SK-N-SH treated with all-trans-retinoic acid at 6 μM for 48 hours (cell line): ENCODE results near the gene CALR3.

Experiments
- ATAC-seq: fragments of 200-7000 bp; cut with Tn5 transposase; 3 replicates; pipeline ENCODE4 v1.9.1; 2020; ENCODE audit warnings: mild to moderate bottlenecking, moderate library complexity
- ARNTL ChIP-seq: fragments of 450-650 bp; formaldehyde crosslinking; IDR thresholded peaks from 2 replicates; pipeline ENCODE4 v1.5.0; 2020; ENCODE audit warnings: low read depth, mild to moderate bottlenecking, moderate library complexity, borderline replicate concordance
- BACH2 ChIP-seq: fragments of 250-450 bp; sonication (Bioruptor Pico); IDR thresholded peaks from 2 replicates; pipeline ENCODE4 v1.9.0; 2021; ENCODE audit warnings: mild to moderate bottlenecking, borderline replicate concordance
- CREB5 ChIP-seq: fragments of 250-450 bp; sonication (Bioruptor Pico); IDR thresholded peaks from 2 replicates; pipeline ENCODE4 v1.5.1; 2020; ENCODE audit warnings: low read depth, mild to moderate bottlenecking, moderate library complexity
- CSDC2 ChIP-seq: fragments of 250-450 bp; sonication (Bioruptor Pico); IDR thresholded peaks from 2 replicates; pipeline ENCODE4 v1.5.0; 2020; ENCODE audit warnings: mild to moderate bottlenecking, moderate library complexity
- CSRNP3 ChIP-seq: fragments of 250-450 bp; sonication (Bioruptor Pico); IDR thresholded peaks from 2 replicates; pipeline ENCODE4 v1.5.1; 2021; ENCODE audit warnings: mild to moderate bottlenecking, moderate library complexity
- ESRRG ChIP-seq: fragments of 250-450 bp; sonication (Bioruptor Pico); IDR thresholded peaks from 2 replicates; pipeline ENCODE4 v1.6.1; 2021; ENCODE audit warnings: mild to moderate bottlenecking
- GLIS3 ChIP-seq: fragments of 250-450 bp; sonication (Bioruptor Pico); IDR thresholded peaks from 2 replicates; pipeline ENCODE4 v1.5.0; 2020; ENCODE audit warnings: mild to moderate bottlenecking, moderate library complexity
- ISL1 ChIP-seq: fragments of 250-450 bp; sonication (Bioruptor Pico); IDR thresholded peaks from 2 replicates; pipeline ENCODE4 v2.1.2; 2022; ENCODE audit warnings: mild to moderate bottlenecking, moderate library complexity
- OSR1 ChIP-seq: fragments of 250-450 bp; sonication (Bioruptor Pico); IDR thresholded peaks from 2 replicates; pipeline ENCODE4 v1.8.0; 2022; ENCODE audit warnings: moderate library complexity, mild to moderate bottlenecking, inconsistent platforms
- PATZ1 ChIP-seq: fragments of 250-450 bp; sonication (Bioruptor Pico); IDR thresholded peaks from 2 replicates; pipeline ENCODE4 v1.8.0; 2020; ENCODE audit warnings: mild to moderate bottlenecking, moderate library complexity, borderline replicate concordance
- POU6F1 ChIP-seq: fragments of 250-450 bp; sonication (Bioruptor Pico); IDR thresholded peaks from 2 replicates; pipeline ENCODE4 v1.8.0; 2021; ENCODE audit warnings: low read depth, mild to moderate bottlenecking, moderate library complexity, borderline replicate concordance
- PPARA ChIP-seq: fragments of 250-450 bp; sonication (Bioruptor Pico); IDR thresholded peaks from 2 replicates; pipeline ENCODE4 v1.5.0; 2020; ENCODE audit warnings: mild to moderate bottlenecking, borderline replicate concordance
- RARB ChIP-seq: fragments of 250-450 bp; sonication (Bioruptor Pico); IDR thresholded peaks from 2 replicates; pipeline ENCODE4 v1.8.0; 2021; ENCODE audit warnings: mild to moderate bottlenecking, moderate library complexity
- SNAI2 ChIP-seq: fragments of 250-450 bp; sonication (Bioruptor Pico); IDR thresholded peaks from 2 replicates; pipeline ENCODE4 v1.5.0; 2020; ENCODE audit warnings: mild to moderate bottlenecking, moderate library complexity
- TOX ChIP-seq: fragments of 250-450 bp; sonication (Bioruptor Pico); IDR thresholded peaks from 2 replicates; pipeline ENCODE4 v1.8.0; 2021; ENCODE audit warnings: mild to moderate bottlenecking, moderate library complexity, borderline replicate concordance
- ZC3H10 ChIP-seq: fragments of 250-450 bp; sonication (Bioruptor Pico); IDR thresholded peaks from 2 replicates; pipeline ENCODE4 v1.5.1; 2021; ENCODE audit warnings: mild to moderate bottlenecking, moderate library complexity
- ZFP3 ChIP-seq: fragments of 250-450 bp; sonication (Bioruptor Pico); IDR thresholded peaks from 2 replicates; pipeline ENCODE4 v1.5.0; 2020; ENCODE audit warnings: mild to moderate bottlenecking, moderate library complexity
- ZFP30 ChIP-seq: fragments of 450-650 bp; formaldehyde crosslinking; IDR thresholded peaks from 2 replicates; pipeline ENCODE4 v1.5.0; 2022; ENCODE audit warnings: mild to moderate bottlenecking, moderate library complexity
- ZNF565 ChIP-seq: fragments of 450-650 bp; formaldehyde crosslinking; conservative IDR thresholded peaks from 2 replicates; pipeline ENCODE4 v1.5.0; 2020; ENCODE audit warnings: low read depth, mild to moderate bottlenecking, moderate library complexity
- ZNF70 ChIP-seq: fragments of 450-650 bp; formaldehyde crosslinking; IDR thresholded peaks from 2 replicates; pipeline ENCODE4 v1.5.0; 2020; ENCODE audit warnings: mild to moderate bottlenecking, moderate library complexity
- ZNF8 ChIP-seq: fragments of 450-650 bp; formaldehyde crosslinking; IDR thresholded peaks from 2 replicates; pipeline ENCODE4 v1.5.0; 2020; ENCODE audit warnings: mild to moderate bottlenecking, moderate library complexity

The CALR3 gene

GRCh38 chr19:16541526-16542044 is 45.6 kb upstream of the CALR3 start (continued):
- TF ChIP-seq CREB5 (CRISPR knock-in tag): no peak
- no peak for TF ChIP-seq ZFP30
- TF ChIP-seq OSR1: no peak
- TF ChIP-seq BACH2 (CRISPR knock-in tag): no peak
- no peak for TF ChIP-seq ZNF565 (CRISPR knock-in tag)
- TF ChIP-seq ZNF8 (CRISPR knock-in tag): no peak

- no peak for ATAC-seq
- no peak for TF ChIP-seq RARB
- TF ChIP-seq CREB5 (CRISPR knock-in tag): no peak
- TF ChIP-seq ISL1 (CRISPR knock-in tag): no peak
- TF ChIP-seq SNAI2: no peak
- TF ChIP-seq POU6F1: no peak
- no peak for TF ChIP-seq ZNF8 (CRISPR knock-in tag)
- no peak for TF ChIP-seq OSR1
- no peak for TF ChIP-seq PATZ1 (CRISPR knock-in tag)
- no peak for TF ChIP-seq ZNF565 (CRISPR knock-in tag)
- no peak for TF ChIP-seq ZFP3 (CRISPR knock-in tag)
- no peak for TF ChIP-seq BACH2 (CRISPR knock-in tag)
- TF ChIP-seq ESRRG: no peak
- TF ChIP-seq CSDC2 (CRISPR knock-in tag): no peak
- no peak for TF ChIP-seq GLIS3 (CRISPR knock-in tag)
- TF ChIP-seq ZNF70 (CRISPR knock-in tag): no peak
- TF ChIP-seq CSRNP3 (CRISPR knock-in tag): no peak
- no peak for TF ChIP-seq ZC3H10 (CRISPR knock-in tag)
- TF ChIP-seq ZFP30: no peak
These were observed 45.0 kb upstream of the CALR3 start for GRCh38 chr19:16540948-16541347.

GRCh38 chr19:16537111-16537510 is 41.1 kb upstream of the CALR3 start:
- ATAC-seq: no peak
- no peak for TF ChIP-seq ARNTL
- no peak for TF ChIP-seq ESRRG
- no peak for TF ChIP-seq ZNF70 (CRISPR knock-in tag)
- TF ChIP-seq PATZ1 (CRISPR knock-in tag): no peak
- TF ChIP-seq TOX (CRISPR knock-in tag): no peak
- TF ChIP-seq PPARA (CRISPR knock-in tag): no peak
- no peak for TF ChIP-seq BACH2 (CRISPR knock-in tag)
- TF ChIP-seq POU6F1: no peak
- no peak for TF ChIP-seq ZFP3 (CRISPR knock-in tag)
- TF ChIP-seq SNAI2: no peak
- TF ChIP-seq ZFP30: no peak
